ENCODE results near the gene TTC5.

Gene TTC5

DNA sequence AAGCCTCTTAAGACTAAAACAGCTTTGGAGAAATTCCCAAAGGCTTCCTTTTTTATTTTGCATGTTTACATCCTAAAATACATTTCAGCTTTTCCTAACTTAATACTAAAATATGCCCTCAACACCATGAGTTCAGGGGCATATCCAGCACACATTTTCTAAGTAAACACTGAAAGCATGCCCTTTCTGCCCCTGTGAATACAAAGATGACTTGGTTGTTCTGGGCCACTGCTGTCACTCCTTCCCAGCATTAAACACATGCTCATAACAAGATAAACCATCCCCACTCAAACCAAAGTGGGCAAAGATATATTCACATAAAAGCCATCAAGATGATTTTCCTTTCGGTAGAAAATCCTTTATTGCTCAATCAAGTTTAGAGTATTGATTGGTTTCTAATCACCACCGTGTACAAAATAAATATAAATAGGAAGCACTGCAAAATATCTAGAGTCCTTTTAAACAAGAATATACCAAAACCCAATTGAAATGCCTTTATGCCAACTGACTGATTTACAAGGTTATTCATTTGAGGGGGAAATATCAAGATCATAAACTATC is 25.4 kb upstream of the TTC5 start:
- TF ChIP-seq, protein P1, sequence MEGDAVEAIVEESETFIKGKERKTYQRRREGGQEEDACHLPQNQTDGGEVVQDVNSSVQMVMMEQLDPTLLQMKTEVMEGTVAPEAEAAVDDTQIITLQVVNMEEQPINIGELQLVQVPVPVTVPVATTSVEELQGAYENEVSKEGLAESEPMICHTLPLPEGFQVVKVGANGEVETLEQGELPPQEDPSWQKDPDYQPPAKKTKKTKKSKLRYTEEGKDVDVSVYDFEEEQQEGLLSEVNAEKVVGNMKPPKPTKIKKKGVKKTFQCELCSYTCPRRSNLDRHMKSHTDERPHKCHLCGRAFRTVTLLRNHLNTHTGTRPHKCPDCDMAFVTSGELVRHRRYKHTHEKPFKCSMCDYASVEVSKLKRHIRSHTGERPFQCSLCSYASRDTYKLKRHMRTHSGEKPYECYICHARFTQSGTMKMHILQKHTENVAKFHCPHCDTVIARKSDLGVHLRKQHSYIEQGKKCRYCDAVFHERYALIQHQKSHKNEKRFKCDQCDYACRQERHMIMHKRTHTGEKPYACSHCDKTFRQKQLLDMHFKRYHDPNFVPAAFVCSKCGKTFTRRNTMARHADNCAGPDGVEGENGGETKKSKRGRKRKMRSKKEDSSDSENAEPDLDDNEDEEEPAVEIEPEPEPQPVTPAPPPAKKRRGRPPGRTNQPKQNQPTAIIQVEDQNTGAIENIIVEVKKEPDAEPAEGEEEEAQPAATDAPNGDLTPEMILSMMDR (IDR thresholded peaks at IDR 0.05; ENCODE audit: low read depth, low read length) = no peak
- no peak for DNase-seq (ENCODE audit: extremely low read depth, low read depth)

DNA sequence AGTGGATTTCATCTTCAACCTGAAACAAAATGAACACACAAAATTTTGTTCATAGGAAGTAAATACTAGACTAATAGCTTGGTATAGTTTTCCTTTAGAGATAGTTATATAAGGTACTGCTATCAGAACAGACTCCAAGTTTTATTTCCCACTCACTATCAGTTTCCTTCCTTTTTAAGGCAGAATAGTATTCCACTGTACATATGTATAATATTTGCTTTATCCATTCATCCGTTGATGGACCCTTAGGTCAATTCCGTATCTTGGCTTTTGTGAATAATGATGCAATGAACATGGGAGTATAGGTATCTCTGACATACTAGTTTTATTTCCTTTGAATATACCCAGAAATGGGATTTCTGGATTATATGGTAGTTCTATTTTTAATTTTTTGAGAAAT is 23.6 kb upstream of the TTC5 start:
- no peak for DNase-seq (ENCODE audit: extremely low read depth, low read depth)
- TF ChIP-seq, protein P1 (IDR thresholded peaks at IDR 0.05; ENCODE audit: low read depth, low read length) = no peak

DNA sequence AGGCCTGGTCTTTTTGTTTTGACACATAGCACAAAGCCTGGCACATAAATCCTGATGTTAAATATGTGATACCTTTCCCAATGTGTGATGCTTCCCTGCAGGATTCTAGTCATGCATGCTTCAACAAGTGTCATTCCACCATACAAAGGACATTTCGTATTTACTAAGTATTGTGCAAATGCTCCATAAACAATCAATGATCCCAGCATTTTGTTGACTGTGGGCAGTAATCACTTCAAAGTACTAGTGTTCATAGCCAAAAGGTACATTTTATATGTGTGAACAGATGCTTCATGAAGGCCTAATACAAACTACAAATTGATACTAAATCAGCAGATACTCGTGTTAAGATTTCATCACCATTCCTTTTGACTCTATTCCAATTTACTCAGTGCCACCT is 23.0 kb upstream of the TTC5 start:
- TF ChIP-seq, protein P1 (IDR thresholded peaks at IDR 0.05; ENCODE audit: low read depth, low read length) = no peak
- no peak for DNase-seq (ENCODE audit: extremely low read depth, low read depth)

DNA sequence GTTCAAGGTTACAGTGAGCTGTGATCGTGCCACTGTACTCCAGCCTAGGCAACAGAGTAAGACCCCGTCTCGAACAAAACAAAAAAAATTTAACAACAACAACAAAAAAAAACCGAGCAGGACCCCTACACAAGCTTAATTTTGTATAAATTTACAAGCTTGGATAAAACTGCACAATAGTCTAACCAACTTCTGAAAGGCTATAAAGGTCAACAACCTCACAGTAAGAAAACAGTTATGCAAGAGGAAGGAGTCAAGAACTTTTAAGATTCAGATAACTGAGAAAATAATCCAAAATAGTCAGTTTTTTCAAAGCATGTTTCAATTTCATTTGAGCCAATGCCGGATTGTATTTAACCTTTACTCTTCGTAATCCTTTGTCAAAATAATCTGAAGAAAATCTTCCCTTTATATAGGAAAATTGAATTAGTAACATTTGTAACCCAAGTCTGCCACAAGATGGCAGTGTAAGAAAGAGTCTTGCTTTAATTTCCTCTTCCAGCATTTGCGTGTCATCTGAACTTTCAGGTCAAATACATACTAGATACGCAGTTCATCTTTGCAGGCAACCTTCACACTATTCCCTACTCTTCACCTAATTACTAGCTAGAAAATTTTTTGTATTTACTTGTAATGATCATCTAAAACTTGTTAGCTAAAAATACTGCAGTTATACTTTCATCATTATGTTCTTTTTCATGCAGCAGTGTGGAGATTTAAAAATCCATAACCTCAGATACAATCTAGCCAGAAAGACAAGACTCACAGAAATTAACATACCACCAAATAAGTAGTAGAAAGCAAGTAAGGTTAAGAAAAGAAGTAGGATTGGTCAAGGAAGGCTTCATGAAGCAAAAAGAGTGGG is 21.5 kb upstream of the TTC5 start:
- DNase-seq (ENCODE audit: extremely low read depth, low read depth) = peak; percentile 50
- TF ChIP-seq, protein P1 (IDR thresholded peaks at IDR 0.05; ENCODE audit: low read depth, low read length) = peak; percentile 65

DNA sequence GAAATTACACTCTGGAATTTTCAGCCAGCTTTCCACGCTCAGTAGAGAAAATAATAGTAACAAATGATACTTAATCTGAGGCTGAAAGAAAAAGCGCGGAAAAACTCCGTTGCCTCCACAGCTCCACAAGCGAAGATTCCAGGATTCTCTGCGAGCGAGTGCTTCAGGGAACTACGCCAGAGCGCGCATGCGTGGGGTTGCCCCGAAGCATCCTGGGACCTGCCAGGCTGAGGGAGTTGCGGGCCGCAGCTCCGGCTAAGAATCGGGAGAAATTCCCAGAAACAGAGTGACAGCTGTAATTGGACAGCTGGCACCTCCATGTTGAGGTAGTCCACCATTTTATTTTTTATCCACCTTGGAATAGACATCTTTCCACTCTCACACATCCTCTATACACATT is 12.0 kb upstream of the TTC5 start:
- DNase-seq (ENCODE audit: extremely low read depth, low read depth) = no peak
- TF ChIP-seq, protein P1 (IDR thresholded peaks at IDR 0.05; ENCODE audit: low read depth, low read length) = no peak

DNA sequence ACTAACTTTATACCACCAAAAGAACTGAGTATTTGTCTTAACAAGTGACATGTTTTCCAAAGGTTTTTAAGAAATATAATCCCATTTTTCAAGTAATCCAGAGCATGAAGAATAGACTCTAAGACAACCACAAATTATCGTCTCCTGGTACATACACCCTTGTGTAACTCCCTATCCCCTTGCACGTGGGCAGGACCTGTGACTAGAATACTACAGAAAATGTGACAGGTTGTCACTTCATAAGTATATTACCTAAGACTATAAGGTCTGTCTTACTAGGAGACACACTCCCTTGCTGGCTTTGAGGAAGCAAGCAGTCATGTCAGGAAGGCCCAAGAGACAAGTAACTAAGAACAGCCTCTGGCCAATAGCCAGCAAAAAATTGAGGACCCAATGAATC is 8.3 kb upstream of the TTC5 start:
- DNase-seq (ENCODE audit: extremely low read depth, low read depth) = no peak
- TF ChIP-seq, protein P1 (IDR thresholded peaks at IDR 0.05; ENCODE audit: low read depth, low read length) = no peak

DNA sequence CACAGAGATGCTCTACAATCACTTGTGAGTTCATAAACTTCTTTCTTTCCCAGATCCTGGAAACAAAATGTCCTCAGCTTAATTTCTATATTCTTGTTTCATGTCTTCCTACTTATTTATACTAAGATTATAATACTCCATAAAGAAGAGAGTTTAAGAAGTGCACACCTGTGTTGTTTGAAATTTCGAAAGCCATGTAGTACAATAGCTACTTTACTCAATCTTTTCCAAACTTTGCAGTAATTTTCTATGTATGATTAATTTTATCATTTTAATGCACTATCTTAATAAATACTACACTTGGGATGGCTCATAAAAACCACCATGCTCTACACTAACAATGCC is 300 bp upstream of the TTC5 start:
- no peak for DNase-seq (ENCODE audit: extremely low read depth, low read depth)
- TF ChIP-seq, protein P1 (IDR thresholded peaks at IDR 0.05; ENCODE audit: low read depth, low read length) = no peak
